Mesothelial cell of epicardium (in vitro differentiated cells): Measurements from ENCODE around the gene MCRIP2. TPM values are rescaled to one million over a fixed set of nuclear protein-coding genes. Genes with fewer than 3 reads are reported as not detected.

Experiments
- DNase-seq, 2 experiments: peaks; one replicate each; pipeline ENCODE4 v3.0.0; 2021; ENCODE audit warnings: low spot score in 2 of 2; ENCODE audit not compliant: unreplicated experiment in 2 of 2
- H3K27ac Mint-ChIP-seq: 2 replicates; pipeline ENCODE4 v1.8.0; 2021; ENCODE audit warnings: mixed read lengths
- H3K27me3 Mint-ChIP-seq: 2 replicates; pipeline ENCODE4 v1.8.0; 2021; ENCODE audit warnings: low read depth, mixed read lengths
- H3K36me3 Mint-ChIP-seq: 2 replicates; pipeline ENCODE4 v1.8.0; 2021; ENCODE audit warnings: mixed read lengths
- H3K4me1 Mint-ChIP-seq: 2 replicates; pipeline ENCODE4 v1.8.0; 2021; ENCODE audit warnings: mixed read lengths
- H3K4me3 Mint-ChIP-seq: 2 replicates; pipeline ENCODE4 v1.8.0; 2021; ENCODE audit warnings: mild to moderate bottlenecking, moderate library complexity, mixed read lengths
- H3K9me3 Mint-ChIP-seq: 2 replicates; pipeline ENCODE4 v1.8.0; 2021; ENCODE audit warnings: mixed read lengths
- total RNA-seq: library from RNA; stranded (reverse); gene quantifications from 3 replicates; pipeline ENCODE4 v1.2.1, GENCODE V29; 2021
- TF ChIP-seq, protein P1 (sequence below): fragments of 200-600 bp; sonication (generic); IDR thresholded peaks from one replicate; pipeline ENCODE4 v1.5.0; 2021; ENCODE audit warnings: antibody characterized with exemption; ENCODE audit not compliant: unreplicated experiment

Gene MCRIP2
- total RNA-seq, 1 donor from 2014 or later: 20.5 TPM

DNA sequence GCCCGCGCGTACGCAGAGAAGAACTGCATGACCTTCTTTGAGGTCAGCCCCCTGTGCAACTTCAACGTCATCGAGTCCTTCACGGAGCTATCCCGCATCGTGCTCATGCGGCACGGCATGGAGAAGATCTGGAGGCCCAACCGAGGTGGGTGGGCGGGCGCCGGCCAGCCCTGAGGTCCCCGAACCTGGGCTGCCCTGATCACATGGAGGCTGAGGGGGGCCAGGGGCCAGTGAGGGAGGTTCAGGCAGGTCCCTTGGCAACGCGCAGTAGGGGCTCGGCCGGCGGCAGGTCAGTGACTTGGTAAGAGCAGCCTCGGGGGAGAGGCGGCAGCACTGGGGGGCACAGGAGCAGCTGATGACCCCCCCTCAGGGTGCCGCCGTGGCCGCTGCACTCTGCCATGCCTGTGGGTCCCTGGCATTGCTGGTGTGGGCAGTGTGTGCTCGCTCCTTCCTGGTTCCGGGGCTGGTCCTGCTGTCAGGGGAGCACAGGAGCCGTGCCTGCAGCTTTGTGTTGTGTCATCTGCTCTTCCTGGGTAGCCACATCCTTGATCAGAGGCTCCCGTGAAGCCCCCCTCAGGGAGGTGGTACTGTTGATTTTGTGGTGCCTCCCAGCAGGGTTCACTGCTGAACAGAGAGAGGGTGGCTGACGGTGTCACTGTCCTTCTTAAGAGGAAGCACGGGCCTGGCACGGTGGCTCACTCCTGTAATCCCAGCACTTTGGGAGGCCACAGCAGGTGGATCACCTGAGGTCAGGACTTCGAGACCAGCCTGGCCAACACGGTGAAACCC, 15.5 kb upstream of the MCRIP2 start:
- TF ChIP-seq, protein P1, sequence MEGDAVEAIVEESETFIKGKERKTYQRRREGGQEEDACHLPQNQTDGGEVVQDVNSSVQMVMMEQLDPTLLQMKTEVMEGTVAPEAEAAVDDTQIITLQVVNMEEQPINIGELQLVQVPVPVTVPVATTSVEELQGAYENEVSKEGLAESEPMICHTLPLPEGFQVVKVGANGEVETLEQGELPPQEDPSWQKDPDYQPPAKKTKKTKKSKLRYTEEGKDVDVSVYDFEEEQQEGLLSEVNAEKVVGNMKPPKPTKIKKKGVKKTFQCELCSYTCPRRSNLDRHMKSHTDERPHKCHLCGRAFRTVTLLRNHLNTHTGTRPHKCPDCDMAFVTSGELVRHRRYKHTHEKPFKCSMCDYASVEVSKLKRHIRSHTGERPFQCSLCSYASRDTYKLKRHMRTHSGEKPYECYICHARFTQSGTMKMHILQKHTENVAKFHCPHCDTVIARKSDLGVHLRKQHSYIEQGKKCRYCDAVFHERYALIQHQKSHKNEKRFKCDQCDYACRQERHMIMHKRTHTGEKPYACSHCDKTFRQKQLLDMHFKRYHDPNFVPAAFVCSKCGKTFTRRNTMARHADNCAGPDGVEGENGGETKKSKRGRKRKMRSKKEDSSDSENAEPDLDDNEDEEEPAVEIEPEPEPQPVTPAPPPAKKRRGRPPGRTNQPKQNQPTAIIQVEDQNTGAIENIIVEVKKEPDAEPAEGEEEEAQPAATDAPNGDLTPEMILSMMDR: no peak
- no peaks in the 10 kb centered on the region for H3K36me3 Mint-ChIP-seq
- H3K27me3 Mint-ChIP-seq: no peaks in the 10 kb centered on the region
- DNase-seq: no peak
- no peaks in the 10 kb centered on the region for H3K9me3 Mint-ChIP-seq
- H3K4me1 Mint-ChIP-seq: peaks cover 13% of the 10 kb centered on the region
- H3K27ac Mint-ChIP-seq: no peak overlapping the region
- no peak overlapping the region for H3K4me3 Mint-ChIP-seq

DNA sequence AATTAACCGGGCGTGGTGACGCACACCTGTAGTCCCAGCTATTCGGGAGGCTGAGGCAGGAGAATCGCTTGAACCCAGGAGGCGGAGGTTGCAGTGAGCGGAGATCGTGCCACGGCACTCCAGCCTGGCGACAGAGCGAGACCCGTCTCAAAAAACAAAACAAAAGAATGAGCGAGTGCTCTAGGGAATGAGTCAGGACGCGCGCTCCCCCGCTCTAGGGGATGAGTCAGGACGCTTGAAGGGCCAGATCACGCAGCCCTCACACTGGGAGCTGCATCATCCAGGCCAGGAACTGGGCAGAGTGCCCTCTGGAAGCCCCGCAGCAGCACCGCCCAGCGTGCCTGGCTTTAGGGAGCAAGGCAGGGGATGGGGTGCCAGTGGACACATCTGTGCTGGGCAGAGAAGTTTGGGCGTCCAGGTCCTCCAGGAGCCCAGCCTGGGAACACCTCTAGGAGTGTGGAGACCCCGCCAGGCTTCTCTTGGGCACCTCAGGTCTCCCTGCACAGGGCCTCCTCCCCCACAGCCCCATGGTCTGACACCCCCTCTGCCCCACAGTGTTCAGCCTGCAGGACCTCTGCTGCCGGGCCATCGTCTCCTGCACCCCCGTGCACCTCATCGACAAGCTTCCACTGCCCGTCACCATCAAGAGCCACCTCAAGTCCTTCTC, 14.7 kb upstream of the MCRIP2 start:
- TF ChIP-seq, protein P1: no peak
- H3K4me1 Mint-ChIP-seq: peaks cover 8% of the 10 kb centered on the region
- no peak overlapping the region for H3K27ac Mint-ChIP-seq
- no peaks in the 10 kb centered on the region for H3K9me3 Mint-ChIP-seq
- H3K27me3 Mint-ChIP-seq: no peaks in the 10 kb centered on the region
- H3K36me3 Mint-ChIP-seq: no peaks in the 10 kb centered on the region
- DNase-seq: no peak
- H3K4me3 Mint-ChIP-seq: no peak overlapping the region

DNA sequence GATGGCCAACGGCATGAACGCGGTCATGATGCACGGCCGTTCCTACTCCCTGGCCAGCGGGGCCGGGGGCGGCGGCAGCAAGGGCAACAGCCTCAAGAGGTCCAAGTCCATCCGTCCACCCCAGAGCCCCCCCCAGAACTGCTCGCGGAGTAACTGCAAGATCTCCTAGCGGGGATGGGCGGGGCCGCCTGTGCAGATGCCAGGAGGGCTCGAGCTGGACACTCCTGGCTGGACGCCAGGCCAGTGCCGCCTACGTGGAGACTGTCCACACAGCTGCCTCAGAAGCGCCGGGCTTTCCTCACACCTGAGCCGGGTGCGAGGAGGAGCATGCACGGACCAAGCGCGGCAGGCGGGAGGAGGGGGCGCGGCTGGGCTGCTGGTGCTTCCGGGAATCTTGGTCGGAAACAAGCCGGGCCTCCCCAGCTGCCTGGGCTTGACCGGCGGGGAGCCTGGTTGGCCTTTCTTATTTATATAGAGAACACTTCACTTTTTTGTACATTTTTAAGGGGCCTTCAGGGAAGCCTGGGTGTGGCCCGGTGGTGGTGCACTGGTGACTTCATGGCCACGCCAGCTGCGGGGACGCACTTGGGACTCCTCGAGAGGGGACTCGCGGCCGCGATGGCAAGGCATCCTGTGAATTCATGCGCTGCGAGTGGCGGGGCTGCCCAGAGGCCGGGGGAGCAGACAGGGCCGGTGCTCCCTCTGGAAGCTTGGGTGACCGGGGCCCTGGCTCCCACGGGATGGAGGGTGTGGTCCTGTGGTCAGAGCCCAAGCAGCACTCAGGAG, 14.0 kb upstream of the MCRIP2 start:
- no peaks in the 10 kb centered on the region for H3K27me3 Mint-ChIP-seq
- H3K27ac Mint-ChIP-seq: no peak overlapping the region
- TF ChIP-seq, protein P1: no peak
- no peak overlapping the region for H3K4me3 Mint-ChIP-seq
- peak in 1 of 2 experiments; percentile 27 for DNase-seq
- H3K4me1 Mint-ChIP-seq: peaks cover 5% of the 10 kb centered on the region
- H3K9me3 Mint-ChIP-seq: no peaks in the 10 kb centered on the region
- H3K36me3 Mint-ChIP-seq: no peaks in the 10 kb centered on the region

DNA sequence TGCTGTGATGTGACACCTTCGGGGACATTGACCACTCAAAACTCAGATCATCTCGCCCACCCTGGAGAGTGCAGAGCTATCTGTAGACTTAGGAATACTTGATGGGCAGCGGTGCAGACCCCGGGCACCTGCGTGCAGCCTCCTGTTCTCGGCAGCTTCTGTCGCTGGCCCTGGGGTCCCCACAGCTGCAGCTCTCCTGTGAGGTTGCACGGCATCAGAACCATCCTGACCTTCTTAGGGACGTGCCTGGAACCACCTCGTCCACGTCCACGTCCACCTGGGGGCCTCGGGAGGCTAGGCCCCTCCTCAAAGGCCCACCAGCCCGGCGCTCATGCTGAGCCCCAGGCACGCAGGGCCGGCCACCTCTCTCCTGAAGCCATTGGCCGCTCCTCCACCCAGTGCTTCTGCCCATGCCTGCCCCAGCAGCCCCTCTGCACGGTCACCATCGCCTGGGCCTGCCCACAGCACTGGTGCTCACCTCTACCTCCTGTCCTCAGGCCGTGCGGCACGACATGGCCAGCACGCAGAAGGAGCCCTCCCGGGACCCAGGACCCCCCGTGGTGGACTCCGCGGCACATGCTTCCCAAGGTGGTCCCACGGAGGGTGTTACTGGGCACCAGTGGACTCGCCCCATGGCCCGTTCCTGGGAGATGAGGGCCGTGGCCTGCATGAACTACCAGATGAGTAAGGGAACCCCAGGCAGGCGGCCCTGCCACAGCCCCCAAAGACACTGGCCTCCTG, 13.1 kb upstream of the MCRIP2 start:
- Mint-ChIP-seq H3K9me3 (no peaks in the 10 kb centered on the region), H3K27ac (no peak overlapping the region), H3K4me1 (peaks cover 5% of the 10 kb centered on the region), H3K4me3 (no peak overlapping the region), H3K27me3 (no peaks in the 10 kb centered on the region), H3K36me3 (no peaks in the 10 kb centered on the region)
- no peak for DNase-seq
- TF ChIP-seq, protein P1: no peak

DNA sequence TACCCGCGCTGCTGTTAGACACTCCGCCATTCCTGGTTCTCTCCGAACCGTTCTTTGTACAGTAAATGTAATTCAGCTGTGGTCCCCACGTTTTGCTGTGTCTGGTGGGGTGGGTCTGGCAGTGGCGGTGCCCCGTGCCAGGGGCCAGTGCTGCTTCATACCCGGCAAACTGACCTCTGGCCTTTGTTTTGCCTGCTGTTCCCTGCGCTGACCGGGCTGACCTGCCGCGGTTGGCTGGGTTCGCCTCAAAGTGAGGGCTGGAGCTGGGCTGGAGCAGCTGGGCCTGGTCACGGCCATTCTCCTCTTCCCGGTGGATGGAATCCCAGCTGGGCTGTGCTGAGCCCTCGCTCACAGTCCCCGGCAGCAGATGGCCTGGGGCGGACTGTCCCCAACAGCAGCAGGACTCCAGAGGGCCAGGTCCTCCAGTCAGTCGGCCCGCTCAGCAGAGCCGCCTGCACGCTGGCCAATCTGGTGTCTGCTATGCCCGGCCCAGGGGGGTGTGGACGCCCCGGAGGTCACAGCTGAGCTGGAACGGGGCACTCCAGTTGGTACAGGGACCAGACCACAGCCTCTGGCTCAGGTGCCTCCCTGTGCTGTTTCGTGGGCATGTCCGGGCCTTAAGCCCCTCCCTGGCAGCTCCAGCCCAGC, 12.3 kb upstream of the MCRIP2 start:
- no peak overlapping the region for H3K27ac Mint-ChIP-seq
- H3K4me1 Mint-ChIP-seq: peaks cover 3% of the 10 kb centered on the region
- TF ChIP-seq, protein P1: no peak
- no peaks in the 10 kb centered on the region for H3K27me3 Mint-ChIP-seq
- H3K36me3 Mint-ChIP-seq: no peaks in the 10 kb centered on the region
- H3K4me3 Mint-ChIP-seq: no peak overlapping the region
- DNase-seq: no peak
- H3K9me3 Mint-ChIP-seq: no peaks in the 10 kb centered on the region
